ENCODE results near the gene ZBTB46.

ZBTB46 gene

GRCh38 chr20:63783970-63784369, 47.1 kb downstream of the ZBTB46 start:
- H3K4me1 ChIP-seq (ENCODE audit: insufficient read depth, low read length): 0 out of 2 replicates have a peak, but pooled peaks cover 4% of the 10 kb centered on the region
- ATAC-seq (ENCODE audit: insufficient read depth, low read depth) (no peak), DNase-seq (no peak)
- no peak overlapping the region for H2AFZ ChIP-seq (ENCODE audit: low read depth, low read length)
- H3K9me3 ChIP-seq (ENCODE audit: insufficient read depth, low read length, severe bottlenecking): no peaks in the 10 kb centered on the region
- no peak overlapping the region for H3K4me2 ChIP-seq (ENCODE audit: insufficient read depth, low read length)
- H3K4me3 ChIP-seq (ENCODE audit: low read depth in 1 of 2, low read length in 2 of 2): no peak overlapping the region
- H4K20me1 ChIP-seq (ENCODE audit: insufficient read depth, low read length): no peaks in the 10 kb centered on the region; the same call in 1 of the 2 replicates
- no peaks in the 10 kb centered on the region for H3K27me3 ChIP-seq (ENCODE audit: insufficient read depth, low read length, poor library complexity)
- no peaks in the 10 kb centered on the region for H3K79me2 ChIP-seq (ENCODE audit: insufficient read depth, low read length)
- no peaks in the 10 kb centered on the region for H3K36me3 ChIP-seq (ENCODE audit: insufficient read depth, low read length)
- H3K9ac ChIP-seq (ENCODE audit: low read depth, low read length): no peak overlapping the region
- no peak overlapping the region for H3K27ac ChIP-seq (ENCODE audit: low read length)
- TF ChIP-seq EZH2 (IDR thresholded peaks at IDR 0.05; ENCODE audit: borderline replicate concordance, low read depth, low read length, severe bottlenecking) (no peak), CTCF (IDR thresholded peaks at IDR 0.05; ENCODE audit: borderline replicate concordance, extremely low read depth, low read length, poor library complexity, severe bottlenecking) (no peak)

GRCh38 chr20:63782521-63782971, 48.5 kb downstream of the ZBTB46 start:
- no peaks in the 10 kb centered on the region for H3K36me3 ChIP-seq (ENCODE audit: insufficient read depth, low read length)
- H3K4me2 ChIP-seq (ENCODE audit: insufficient read depth, low read length): no peak overlapping the region
- no peak overlapping the region for H2AFZ ChIP-seq (ENCODE audit: low read depth, low read length)
- no peak for DNase-seq
- H3K79me2 ChIP-seq (ENCODE audit: insufficient read depth, low read length): no peaks in the 10 kb centered on the region
- H3K27ac ChIP-seq (ENCODE audit: low read length): no peak overlapping the region
- H4K20me1 ChIP-seq (ENCODE audit: insufficient read depth, low read length): no peaks in the 10 kb centered on the region; the same call in 1 of the 2 replicates
- TF ChIP-seq EZH2 (IDR thresholded peaks at IDR 0.05; ENCODE audit: borderline replicate concordance, low read depth, low read length, severe bottlenecking): no peak
- TF ChIP-seq CTCF (IDR thresholded peaks at IDR 0.05; ENCODE audit: borderline replicate concordance, extremely low read depth, low read length, poor library complexity, severe bottlenecking): no peak
- no peaks in the 10 kb centered on the region for H3K27me3 ChIP-seq (ENCODE audit: insufficient read depth, low read length, poor library complexity)
- no peaks in the 10 kb centered on the region for H3K9me3 ChIP-seq (ENCODE audit: insufficient read depth, low read length, severe bottlenecking)
- H3K4me1 ChIP-seq (ENCODE audit: insufficient read depth, low read length): 0 out of 2 replicates have a peak, but pooled peaks cover 4% of the 10 kb centered on the region
- H3K4me3 ChIP-seq (ENCODE audit: low read depth in 1 of 2, low read length in 2 of 2): no peak overlapping the region
- ATAC-seq (ENCODE audit: insufficient read depth, low read depth): no peak
- no peak overlapping the region for H3K9ac ChIP-seq (ENCODE audit: low read depth, low read length)

GRCh38 chr20:63782051-63782471, 49.0 kb downstream of the ZBTB46 start:
- Histone ChIP-seq H3K9me3 (ENCODE audit: insufficient read depth, low read length, severe bottlenecking) (no peaks in the 10 kb centered on the region), H3K4me1 (ENCODE audit: insufficient read depth, low read length) (0 out of 2 replicates have a peak, but pooled peaks cover 4% of the 10 kb centered on the region), H3K79me2 (ENCODE audit: insufficient read depth, low read length) (no peaks in the 10 kb centered on the region), H3K9ac (ENCODE audit: low read depth, low read length) (no peak overlapping the region), H2AFZ (ENCODE audit: low read depth, low read length) (no peak overlapping the region), H3K4me3 (ENCODE audit: low read depth in 1 of 2, low read length in 2 of 2) (no peak overlapping the region), H3K36me3 (ENCODE audit: insufficient read depth, low read length) (no peaks in the 10 kb centered on the region), H3K27ac (ENCODE audit: low read length) (no peak overlapping the region), H4K20me1 (ENCODE audit: insufficient read depth, low read length) (no peaks in the 10 kb centered on the region; the same call in 1 of the 2 replicates), H3K4me2 (ENCODE audit: insufficient read depth, low read length) (no peak overlapping the region), H3K27me3 (ENCODE audit: insufficient read depth, low read length, poor library complexity) (no peaks in the 10 kb centered on the region)
- peak; percentile 43 for TF ChIP-seq CTCF (IDR thresholded peaks at IDR 0.05; ENCODE audit: borderline replicate concordance, extremely low read depth, low read length, poor library complexity, severe bottlenecking)
- TF ChIP-seq EZH2 (IDR thresholded peaks at IDR 0.05; ENCODE audit: borderline replicate concordance, low read depth, low read length, severe bottlenecking): no peak
- 0 out of 3 replicates have a peak, but pooled peaks have one; percentile 44 for ATAC-seq (ENCODE audit: insufficient read depth, low read depth)
- DNase-seq: peak; percentile 54

All from DND-41 (cell line).